Endodermal cell (in vitro differentiated cells): Measurements from ENCODE around the gene NOXRED1. TPM values are rescaled to one million over a fixed set of nuclear protein-coding genes. Genes with fewer than 3 reads are reported as not detected.

ENCODE experiments used
- DNase-seq: peaks from one replicate; pipeline ENCODE4 v3.0.0-alpha.2; 2017
- H3K27ac ChIP-seq: 2 replicates; pipeline ENCODE4 v1.5.1; 2013; ENCODE audit warnings: mild to moderate bottlenecking, low read depth, low read length, moderate library complexity
- H3K27me3 ChIP-seq: 2 replicates; pipeline ENCODE4 v1.6.1; 2013; ENCODE audit warnings: mild to moderate bottlenecking, low read length, moderate library complexity; ENCODE audit not compliant: insufficient read depth, control insufficient read depth, poor library complexity, severe bottlenecking
- H3K36me3 ChIP-seq: 2 replicates; pipeline ENCODE4 v1.7.0; 2013; ENCODE audit warnings: mild to moderate bottlenecking, low read length, moderate library complexity; ENCODE audit not compliant: control insufficient read depth, insufficient read depth
- H3K4me1 ChIP-seq: one replicate; pipeline ENCODE4 v1.7.0; 2013; ENCODE audit warnings: low read length; ENCODE audit not compliant: control insufficient read depth, insufficient read depth
- H3K4me3 ChIP-seq: 2 replicates; pipeline ENCODE4 v1.5.1; 2013; ENCODE audit warnings: mild to moderate bottlenecking, low read length, moderate library complexity
- H3K9ac ChIP-seq: 2 replicates; pipeline ENCODE4 v1.6.1; 2013; ENCODE audit warnings: mild to moderate bottlenecking, low read length, moderate library complexity; ENCODE audit not compliant: poor library complexity, severe bottlenecking; ENCODE audit errors: extremely low read depth
- H3K9me3 ChIP-seq: 2 replicates; pipeline ENCODE4 v1.6.1; 2013; ENCODE audit warnings: mild to moderate bottlenecking, low read length, moderate library complexity; ENCODE audit not compliant: control insufficient read depth
- H3K27ac Mint-ChIP-seq: 2 replicates; pipeline ENCODE4 v1.8.0; 2020; ENCODE audit warnings: mixed read lengths
- H3K27me3 Mint-ChIP-seq: 2 replicates; pipeline ENCODE4 v1.8.0; 2021; ENCODE audit warnings: mild to moderate bottlenecking, mixed read lengths; ENCODE audit not compliant: insufficient read depth
- H3K36me3 Mint-ChIP-seq: 2 replicates; pipeline ENCODE4 v1.8.0; 2020; ENCODE audit warnings: low read depth, mixed read lengths
- H3K4me1 Mint-ChIP-seq: 2 replicates; pipeline ENCODE4 v1.8.0; 2020; ENCODE audit warnings: mixed read lengths
- H3K4me3 Mint-ChIP-seq: 2 replicates; pipeline ENCODE4 v1.8.0; 2020; ENCODE audit warnings: mild to moderate bottlenecking, moderate library complexity, mixed read lengths
- H3K9me3 Mint-ChIP-seq: 2 replicates; pipeline ENCODE4 v1.8.0; 2020; ENCODE audit warnings: mild to moderate bottlenecking, mixed read lengths
- WGBS, 2 experiments: methylation state at CpG; one replicate each; pipeline versions ENCODE4 v1.1.5 to v1.1.7; 2013; ENCODE audit warnings: missing lambda C conversion rate in 2 of 2, mixed read lengths in 1 of 2; ENCODE audit not compliant: insufficient coverage in 1 of 2, insufficient read length in 1 of 2; 5-methylcytosine and 5-hydroxymethylcytosine counted together
- total RNA-seq, 2 donors: library from RNA; stranded (reverse); fragmentation: NEBNext Ultra II Directional in 1 of 2; extraction: Animal tissue kit (Norgen Biotek cat#: 25700) in 1 of 2; gene quantifications; 2 replicates in 1 of 2; 3 replicates in 1 of 2; pipeline ENCODE4 v1.2.1, GENCODE V29; 2021
- TF ChIP-seq, protein P1 (sequence below): fragments of 200-600 bp; sonication (generic); conservative IDR thresholded peaks from 2 replicates; pipeline ENCODE4 v1.5.0; 2021; ENCODE audit warnings: antibody characterized with exemption, mild to moderate bottlenecking

Gene NOXRED1
- total RNA-seq, 2 donors from 2014 or later: 0.49 to 0.92 TPM

GRCh38 chr14:77372304-77372841, 51.0 kb downstream of the NOXRED1 start:
- Histone ChIP-seq H3K27ac (no peak overlapping the region), H3K27me3 (no peaks in the 10 kb centered on the region), H3K4me1 (peaks cover 10% of the 10 kb centered on the region), H3K9ac (no peak overlapping the region), H3K4me3 (peak overlapping the region; percentile 8), H3K9me3 (no peaks in the 10 kb centered on the region), H3K36me3 (no peaks in the 10 kb centered on the region)
- no peaks in the 10 kb centered on the region for H3K9me3 Mint-ChIP-seq
- H3K4me3 Mint-ChIP-seq: no peak overlapping the region
- 81 to 87% methylated on average over 3 to 4 of the region's 4 CpGs for WGBS, 2 experiments
- TF ChIP-seq, protein P1, sequence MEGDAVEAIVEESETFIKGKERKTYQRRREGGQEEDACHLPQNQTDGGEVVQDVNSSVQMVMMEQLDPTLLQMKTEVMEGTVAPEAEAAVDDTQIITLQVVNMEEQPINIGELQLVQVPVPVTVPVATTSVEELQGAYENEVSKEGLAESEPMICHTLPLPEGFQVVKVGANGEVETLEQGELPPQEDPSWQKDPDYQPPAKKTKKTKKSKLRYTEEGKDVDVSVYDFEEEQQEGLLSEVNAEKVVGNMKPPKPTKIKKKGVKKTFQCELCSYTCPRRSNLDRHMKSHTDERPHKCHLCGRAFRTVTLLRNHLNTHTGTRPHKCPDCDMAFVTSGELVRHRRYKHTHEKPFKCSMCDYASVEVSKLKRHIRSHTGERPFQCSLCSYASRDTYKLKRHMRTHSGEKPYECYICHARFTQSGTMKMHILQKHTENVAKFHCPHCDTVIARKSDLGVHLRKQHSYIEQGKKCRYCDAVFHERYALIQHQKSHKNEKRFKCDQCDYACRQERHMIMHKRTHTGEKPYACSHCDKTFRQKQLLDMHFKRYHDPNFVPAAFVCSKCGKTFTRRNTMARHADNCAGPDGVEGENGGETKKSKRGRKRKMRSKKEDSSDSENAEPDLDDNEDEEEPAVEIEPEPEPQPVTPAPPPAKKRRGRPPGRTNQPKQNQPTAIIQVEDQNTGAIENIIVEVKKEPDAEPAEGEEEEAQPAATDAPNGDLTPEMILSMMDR: no peak
- no peaks in the 10 kb centered on the region for H3K36me3 Mint-ChIP-seq
- H3K4me1 Mint-ChIP-seq: peaks cover 37% of the 10 kb centered on the region
- no peaks in the 10 kb centered on the region for H3K27me3 Mint-ChIP-seq
- DNase-seq: no peak
- no peak overlapping the region for H3K27ac Mint-ChIP-seq

- H3K27ac ChIP-seq: no peak overlapping the region
- no peak overlapping the region for H3K9ac ChIP-seq
- no peaks in the 10 kb centered on the region for H3K27me3 ChIP-seq
- no peak overlapping the region for H3K4me3 Mint-ChIP-seq
- no peak for DNase-seq
- H3K27me3 Mint-ChIP-seq: no peaks in the 10 kb centered on the region
- H3K36me3 ChIP-seq: no peaks in the 10 kb centered on the region
- H3K9me3 Mint-ChIP-seq: no peaks in the 10 kb centered on the region
- H3K36me3 Mint-ChIP-seq: no peaks in the 10 kb centered on the region
- H3K27ac Mint-ChIP-seq: no peak overlapping the region
- no peak overlapping the region for H3K4me3 ChIP-seq
- no peaks in the 10 kb centered on the region for H3K9me3 ChIP-seq
- peaks cover 9% of the 10 kb centered on the region for H3K4me1 ChIP-seq
- TF ChIP-seq, protein P1: no peak
- WGBS, 2 experiments: 79 to 86% methylated on average over 1 of the region's 1 CpG
- peaks cover 20% of the 10 kb centered on the region for H3K4me1 Mint-ChIP-seq
These were observed 54.0 kb downstream of the NOXRED1 start for GRCh38 chr14:77369285-77369684.

GRCh38 chr14:77364146-77364545, 59.2 kb downstream of the NOXRED1 start:
- H3K27me3 ChIP-seq: no peaks in the 10 kb centered on the region
- Mint-ChIP-seq H3K4me1 (no peaks in the 10 kb centered on the region), H3K27ac (no peak overlapping the region), H3K4me3 (no peak overlapping the region), H3K27me3 (no peaks in the 10 kb centered on the region), H3K36me3 (no peaks in the 10 kb centered on the region), H3K9me3 (peaks cover 2% of the 10 kb centered on the region)
- 93 to 100% methylated on average over 2 to 3 of the region's 3 CpGs for WGBS, 2 experiments
- H3K36me3 ChIP-seq: no peaks in the 10 kb centered on the region
- TF ChIP-seq, protein P1: no peak
- H3K27ac ChIP-seq: no peak overlapping the region
- no peaks in the 10 kb centered on the region for H3K4me1 ChIP-seq
- no peak overlapping the region for H3K9ac ChIP-seq
- H3K9me3 ChIP-seq: peaks cover 8% of the 10 kb centered on the region
- DNase-seq: no peak
- no peak overlapping the region for H3K4me3 ChIP-seq
